Liver (tissue), 3 donors: ENCODE measurements around the gene SERINC5.

ENCODE experiments used
- FOXA1 ChIP-seq: IDR thresholded peaks from 2 replicates; pipeline ENCODE4 v1.6.1; 2016; ENCODE audit warnings: antibody characterized with exemption
- RAD21 ChIP-seq, 2 donors: IDR thresholded peaks; 2 replicates each; pipeline ENCODE4 v1.6.1; 2016; ENCODE audit warnings: antibody characterized with exemption in 2 of 2, mild to moderate bottlenecking in 2 of 2
- TAF1 ChIP-seq: conservative IDR thresholded peaks from 2 replicates; pipeline ENCODE4 v1.6.1; 2016; ENCODE audit warnings: antibody characterized with exemption, mild to moderate bottlenecking
- YY1 ChIP-seq: IDR thresholded peaks from 2 replicates; pipeline ENCODE4 v1.6.1; 2016; ENCODE audit warnings: antibody characterized with exemption, mild to moderate bottlenecking
- TF ChIP-seq, protein P1 (sequence below): fragments of 150-350 bp; IDR thresholded peaks from 2 replicates; pipeline ENCODE4 v1.5.1; 2017; ENCODE audit warnings: improper control_type of control experiment, low read depth, low read length; ENCODE audit not compliant: missing input control
- TF ChIP-seq, protein P2 (sequence below): IDR thresholded peaks from 2 replicates; pipeline ENCODE4 v1.6.1; 2016; ENCODE audit warnings: antibody characterized with exemption
- TF ChIP-seq, protein P3 (sequence below): IDR thresholded peaks from 2 replicates; pipeline ENCODE4 v1.6.1; 2016; ENCODE audit warnings: antibody characterized with exemption
- TF ChIP-seq, protein P4 (sequence below): IDR thresholded peaks from 2 replicates; pipeline ENCODE4 v1.6.1; 2016; ENCODE audit warnings: antibody characterized with exemption, mild to moderate bottlenecking
- TF ChIP-seq, protein P5 (sequence below): IDR thresholded peaks from 2 replicates; pipeline ENCODE4 v1.6.1; 2016; ENCODE audit warnings: antibody characterized with exemption
- donor health status: healthy.
- donor health status: healthy.

DNA sequence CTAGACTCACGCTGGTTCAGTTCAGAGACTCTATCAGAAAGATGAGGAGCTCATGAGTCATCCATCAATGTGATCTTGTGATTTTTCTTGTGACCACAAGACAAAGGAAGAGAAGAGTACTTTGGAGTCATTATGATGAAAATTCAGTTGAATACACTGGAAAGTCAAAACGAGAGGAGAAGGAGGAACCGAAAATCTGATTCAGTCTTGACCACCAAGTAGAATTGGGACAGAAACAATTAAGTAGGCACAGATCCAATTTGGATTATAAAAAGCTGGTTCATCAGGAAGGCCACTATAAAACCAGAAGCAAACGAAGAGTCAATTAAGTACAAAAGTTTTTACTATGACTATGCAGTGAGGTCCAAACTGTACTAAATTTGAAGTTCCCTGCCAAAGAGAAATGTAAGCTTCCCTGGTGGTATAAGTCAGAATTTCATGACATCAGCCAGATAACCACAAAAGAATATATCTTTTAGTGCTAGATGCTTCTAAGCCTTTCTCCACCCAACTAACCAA, 129.8 kb downstream of the SERINC5 start:
- TF ChIP-seq, protein P1, sequence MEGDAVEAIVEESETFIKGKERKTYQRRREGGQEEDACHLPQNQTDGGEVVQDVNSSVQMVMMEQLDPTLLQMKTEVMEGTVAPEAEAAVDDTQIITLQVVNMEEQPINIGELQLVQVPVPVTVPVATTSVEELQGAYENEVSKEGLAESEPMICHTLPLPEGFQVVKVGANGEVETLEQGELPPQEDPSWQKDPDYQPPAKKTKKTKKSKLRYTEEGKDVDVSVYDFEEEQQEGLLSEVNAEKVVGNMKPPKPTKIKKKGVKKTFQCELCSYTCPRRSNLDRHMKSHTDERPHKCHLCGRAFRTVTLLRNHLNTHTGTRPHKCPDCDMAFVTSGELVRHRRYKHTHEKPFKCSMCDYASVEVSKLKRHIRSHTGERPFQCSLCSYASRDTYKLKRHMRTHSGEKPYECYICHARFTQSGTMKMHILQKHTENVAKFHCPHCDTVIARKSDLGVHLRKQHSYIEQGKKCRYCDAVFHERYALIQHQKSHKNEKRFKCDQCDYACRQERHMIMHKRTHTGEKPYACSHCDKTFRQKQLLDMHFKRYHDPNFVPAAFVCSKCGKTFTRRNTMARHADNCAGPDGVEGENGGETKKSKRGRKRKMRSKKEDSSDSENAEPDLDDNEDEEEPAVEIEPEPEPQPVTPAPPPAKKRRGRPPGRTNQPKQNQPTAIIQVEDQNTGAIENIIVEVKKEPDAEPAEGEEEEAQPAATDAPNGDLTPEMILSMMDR: no peak
- TF ChIP-seq YY1 (no peak), FOXA1 (no peak), RAD21 (IDR thresholded peaks at IDR 0.05) (no peak), TAF1 (no peak)
- TF ChIP-seq, protein P2, sequence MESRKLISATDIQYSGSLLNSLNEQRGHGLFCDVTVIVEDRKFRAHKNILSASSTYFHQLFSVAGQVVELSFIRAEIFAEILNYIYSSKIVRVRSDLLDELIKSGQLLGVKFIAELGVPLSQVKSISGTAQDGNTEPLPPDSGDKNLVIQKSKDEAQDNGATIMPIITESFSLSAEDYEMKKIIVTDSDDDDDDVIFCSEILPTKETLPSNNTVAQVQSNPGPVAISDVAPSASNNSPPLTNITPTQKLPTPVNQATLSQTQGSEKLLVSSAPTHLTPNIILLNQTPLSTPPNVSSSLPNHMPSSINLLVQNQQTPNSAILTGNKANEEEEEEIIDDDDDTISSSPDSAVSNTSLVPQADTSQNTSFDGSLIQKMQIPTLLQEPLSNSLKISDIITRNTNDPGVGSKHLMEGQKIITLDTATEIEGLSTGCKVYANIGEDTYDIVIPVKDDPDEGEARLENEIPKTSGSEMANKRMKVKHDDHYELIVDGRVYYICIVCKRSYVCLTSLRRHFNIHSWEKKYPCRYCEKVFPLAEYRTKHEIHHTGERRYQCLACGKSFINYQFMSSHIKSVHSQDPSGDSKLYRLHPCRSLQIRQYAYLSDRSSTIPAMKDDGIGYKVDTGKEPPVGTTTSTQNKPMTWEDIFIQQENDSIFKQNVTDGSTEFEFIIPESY: no peak
- TF ChIP-seq, protein P3, sequence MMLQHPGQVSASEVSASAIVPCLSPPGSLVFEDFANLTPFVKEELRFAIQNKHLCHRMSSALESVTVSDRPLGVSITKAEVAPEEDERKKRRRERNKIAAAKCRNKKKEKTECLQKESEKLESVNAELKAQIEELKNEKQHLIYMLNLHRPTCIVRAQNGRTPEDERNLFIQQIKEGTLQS: no peak
- TF ChIP-seq, protein P4, sequence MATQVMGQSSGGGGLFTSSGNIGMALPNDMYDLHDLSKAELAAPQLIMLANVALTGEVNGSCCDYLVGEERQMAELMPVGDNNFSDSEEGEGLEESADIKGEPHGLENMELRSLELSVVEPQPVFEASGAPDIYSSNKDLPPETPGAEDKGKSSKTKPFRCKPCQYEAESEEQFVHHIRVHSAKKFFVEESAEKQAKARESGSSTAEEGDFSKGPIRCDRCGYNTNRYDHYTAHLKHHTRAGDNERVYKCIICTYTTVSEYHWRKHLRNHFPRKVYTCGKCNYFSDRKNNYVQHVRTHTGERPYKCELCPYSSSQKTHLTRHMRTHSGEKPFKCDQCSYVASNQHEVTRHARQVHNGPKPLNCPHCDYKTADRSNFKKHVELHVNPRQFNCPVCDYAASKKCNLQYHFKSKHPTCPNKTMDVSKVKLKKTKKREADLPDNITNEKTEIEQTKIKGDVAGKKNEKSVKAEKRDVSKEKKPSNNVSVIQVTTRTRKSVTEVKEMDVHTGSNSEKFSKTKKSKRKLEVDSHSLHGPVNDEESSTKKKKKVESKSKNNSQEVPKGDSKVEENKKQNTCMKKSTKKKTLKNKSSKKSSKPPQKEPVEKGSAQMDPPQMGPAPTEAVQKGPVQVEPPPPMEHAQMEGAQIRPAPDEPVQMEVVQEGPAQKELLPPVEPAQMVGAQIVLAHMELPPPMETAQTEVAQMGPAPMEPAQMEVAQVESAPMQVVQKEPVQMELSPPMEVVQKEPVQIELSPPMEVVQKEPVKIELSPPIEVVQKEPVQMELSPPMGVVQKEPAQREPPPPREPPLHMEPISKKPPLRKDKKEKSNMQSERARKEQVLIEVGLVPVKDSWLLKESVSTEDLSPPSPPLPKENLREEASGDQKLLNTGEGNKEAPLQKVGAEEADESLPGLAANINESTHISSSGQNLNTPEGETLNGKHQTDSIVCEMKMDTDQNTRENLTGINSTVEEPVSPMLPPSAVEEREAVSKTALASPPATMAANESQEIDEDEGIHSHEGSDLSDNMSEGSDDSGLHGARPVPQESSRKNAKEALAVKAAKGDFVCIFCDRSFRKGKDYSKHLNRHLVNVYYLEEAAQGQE: no peak
- TF ChIP-seq, protein P5, sequence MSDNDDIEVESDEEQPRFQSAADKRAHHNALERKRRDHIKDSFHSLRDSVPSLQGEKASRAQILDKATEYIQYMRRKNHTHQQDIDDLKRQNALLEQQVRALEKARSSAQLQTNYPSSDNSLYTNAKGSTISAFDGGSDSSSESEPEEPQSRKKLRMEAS: no peak
